Measurements from ENCODE around the gene ABHD15.

Gene ABHD15

GRCh38 chr17:29557739-29558116 lies 9.1 kb downstream of the ABHD15 start:
- Histone ChIP-seq H3K9ac (ENCODE audit: low read length) (no peak overlapping the region), H3F3A (ENCODE audit: insufficient read depth, low read length) (no peaks in the 10 kb centered on the region), H3K9me2 (ENCODE audit: low read depth, low read length) (no peaks in the 10 kb centered on the region), H3K36me3 (ENCODE audit: insufficient read depth, low read length) (no peaks in the 10 kb centered on the region), H4K20me1 (ENCODE audit: insufficient read depth, low read length) (no peaks in the 10 kb centered on the region), H3K4me1 (ENCODE audit: insufficient read depth, low read length, severe bottlenecking) (peaks cover 24% of the 10 kb centered on the region), H3K27me3 (ENCODE audit: insufficient read depth, low read length) (no peaks in the 10 kb centered on the region), H3K9me3 (ENCODE audit: low read length) (no peaks in the 10 kb centered on the region), H3K4me2 (ENCODE audit: low read length) (no peak overlapping the region), H3K79me2 (ENCODE audit: insufficient read depth, low read length) (no peaks in the 10 kb centered on the region), H2AFZ (ENCODE audit: low read length) (no peak overlapping the region), H3K4me3 (ENCODE audit: low read depth, low read length, poor library complexity, severe bottlenecking) (no peak overlapping the region), H3K27ac (ENCODE audit: low read depth, low read length, poor library complexity, severe bottlenecking) (no peak overlapping the region)
- no peak for TF ChIP-seq CTCF (IDR thresholded peaks at IDR 0.05; ENCODE audit: low read length)
- no peak for TF ChIP-seq EZH2 (IDR thresholded peaks at IDR 0.05; ENCODE audit: borderline replicate concordance, low read length)

- H3K4me1 ChIP-seq (ENCODE audit: insufficient read depth, low read length, severe bottlenecking): peaks cover 24% of the 10 kb centered on the region
- H4K20me1 ChIP-seq (ENCODE audit: insufficient read depth, low read length): no peaks in the 10 kb centered on the region
- no peak overlapping the region for H3K27ac ChIP-seq (ENCODE audit: low read depth, low read length, poor library complexity, severe bottlenecking)
- H3K9me2 ChIP-seq (ENCODE audit: low read depth, low read length): no peaks in the 10 kb centered on the region
- no peaks in the 10 kb centered on the region for H3K36me3 ChIP-seq (ENCODE audit: insufficient read depth, low read length)
- H3K9ac ChIP-seq (ENCODE audit: low read length): no peak overlapping the region
- H3K27me3 ChIP-seq (ENCODE audit: insufficient read depth, low read length): no peaks in the 10 kb centered on the region
- H2AFZ ChIP-seq (ENCODE audit: low read length): no peak overlapping the region
- no peak overlapping the region for H3K4me2 ChIP-seq (ENCODE audit: low read length)
- no peaks in the 10 kb centered on the region for H3K9me3 ChIP-seq (ENCODE audit: low read length)
- no peak for TF ChIP-seq EZH2 (IDR thresholded peaks at IDR 0.05; ENCODE audit: borderline replicate concordance, low read length)
- TF ChIP-seq CTCF (IDR thresholded peaks at IDR 0.05; ENCODE audit: low read length): no peak
- H3F3A ChIP-seq (ENCODE audit: insufficient read depth, low read length): no peaks in the 10 kb centered on the region
- H3K79me2 ChIP-seq (ENCODE audit: insufficient read depth, low read length): no peaks in the 10 kb centered on the region
- H3K4me3 ChIP-seq (ENCODE audit: low read depth, low read length, poor library complexity, severe bottlenecking): no peak overlapping the region
Measured at GRCh38 chr17:29557085-29557738, 9.6 kb downstream of the ABHD15 start.

GRCh38 chr17:29555840-29556239 lies 11.0 kb downstream of the ABHD15 start:
- no peaks in the 10 kb centered on the region for H3K27me3 ChIP-seq (ENCODE audit: insufficient read depth, low read length)

More at GRCh38 chr17:29555840-29556239, 11.0 kb downstream of the ABHD15 start:
- H3K4me1 ChIP-seq (ENCODE audit: insufficient read depth, low read length, severe bottlenecking): peaks cover 12% of the 10 kb centered on the region
- H3K9me2 ChIP-seq (ENCODE audit: low read depth, low read length): no peaks in the 10 kb centered on the region
- no peak overlapping the region for H3K9ac ChIP-seq (ENCODE audit: low read length)
- no peaks in the 10 kb centered on the region for H4K20me1 ChIP-seq (ENCODE audit: insufficient read depth, low read length)
- no peaks in the 10 kb centered on the region for H3K79me2 ChIP-seq (ENCODE audit: insufficient read depth, low read length)
- H3K36me3 ChIP-seq (ENCODE audit: insufficient read depth, low read length): no peaks in the 10 kb centered on the region
- no peak overlapping the region for H3K4me3 ChIP-seq (ENCODE audit: low read depth, low read length, poor library complexity, severe bottlenecking)
- no peak for TF ChIP-seq EZH2 (IDR thresholded peaks at IDR 0.05; ENCODE audit: borderline replicate concordance, low read length)
- no peak for TF ChIP-seq CTCF (IDR thresholded peaks at IDR 0.05; ENCODE audit: low read length)
- no peaks in the 10 kb centered on the region for H3F3A ChIP-seq (ENCODE audit: insufficient read depth, low read length)
- no peak overlapping the region for H3K27ac ChIP-seq (ENCODE audit: low read depth, low read length, poor library complexity, severe bottlenecking)
- H3K4me2 ChIP-seq (ENCODE audit: low read length): no peak overlapping the region
- H3K9me3 ChIP-seq (ENCODE audit: low read length): no peaks in the 10 kb centered on the region
- H2AFZ ChIP-seq (ENCODE audit: low read length): no peak overlapping the region
